NCI-H82 (cell line): ENCODE data around the gene LRRK1.

Experiments
- DNase-seq: peaks from one replicate; lab custom pipeline; 2025; lab: John Stamatoyannopoulos, UW

The LRRK1 gene

DNA sequence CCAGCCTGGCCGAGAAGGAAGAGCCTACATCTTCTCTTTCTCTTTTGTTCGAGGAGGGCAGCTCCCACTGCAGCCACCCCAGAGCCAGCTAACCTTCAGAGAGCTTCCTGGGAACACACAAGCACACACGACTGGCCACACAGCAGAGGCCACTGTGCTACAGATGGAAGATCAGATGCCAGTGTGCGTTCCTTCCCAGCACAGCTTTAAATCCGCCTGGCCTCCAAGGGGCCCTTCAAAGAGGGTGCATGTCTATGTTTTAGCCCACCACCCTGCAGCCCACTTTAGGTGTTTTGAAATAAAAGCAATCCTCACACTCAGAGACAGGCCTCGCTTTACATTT, 27.2 kb upstream of the LRRK1 start:
- no peak for DNase-seq

DNA sequence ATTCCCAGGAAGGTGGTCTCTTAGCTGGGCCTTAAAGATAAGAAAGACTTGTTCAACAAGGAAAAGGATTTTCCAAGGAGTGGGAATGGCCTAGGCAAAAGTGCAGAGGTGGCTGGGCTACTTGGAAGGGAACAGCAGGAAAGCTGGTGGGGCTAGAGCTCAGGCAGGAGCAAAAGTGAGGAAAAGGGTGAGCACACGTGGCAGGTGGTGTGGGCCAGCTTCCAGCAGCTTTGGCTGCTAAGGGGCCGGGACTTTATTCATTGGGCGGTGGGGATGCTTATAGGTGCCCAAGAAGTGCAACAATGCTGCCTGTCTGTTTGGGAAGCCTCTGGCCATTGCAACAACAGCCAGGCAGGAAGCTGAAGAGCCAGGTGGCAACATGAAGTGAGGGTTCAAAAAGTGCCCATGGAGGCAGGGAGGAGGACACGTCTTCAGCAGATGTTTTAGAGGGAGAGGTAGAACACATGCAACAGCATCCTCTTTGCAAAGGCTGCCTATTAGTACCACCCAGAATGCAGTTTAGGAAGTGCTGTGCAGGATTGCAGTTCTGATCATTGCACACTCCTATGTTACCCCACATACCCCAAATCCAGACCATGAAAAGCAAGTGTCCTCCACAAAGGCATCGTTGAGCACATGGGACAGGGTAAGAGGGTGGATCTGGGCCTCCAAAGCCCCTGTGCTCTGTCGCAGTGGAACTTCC, 25.7 kb upstream of the LRRK1 start:
- DNase-seq: no peak

DNA sequence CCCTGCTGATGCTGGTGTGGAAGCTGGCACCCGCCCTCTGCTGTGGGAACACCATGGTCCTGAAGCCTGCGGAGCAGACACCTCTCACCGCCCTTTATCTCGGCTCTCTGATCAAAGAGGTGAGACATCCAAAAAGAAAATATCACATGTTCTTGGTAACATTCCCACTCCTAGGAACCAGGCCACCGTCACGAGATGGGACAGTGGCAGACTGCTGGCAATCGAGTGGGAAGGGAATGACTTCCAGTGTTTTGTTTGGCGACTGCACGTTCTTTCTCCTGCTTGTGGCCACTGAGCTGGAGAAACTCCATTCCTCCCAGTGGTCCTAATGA, 25.2 kb upstream of the LRRK1 start:
- no peak for DNase-seq

DNA sequence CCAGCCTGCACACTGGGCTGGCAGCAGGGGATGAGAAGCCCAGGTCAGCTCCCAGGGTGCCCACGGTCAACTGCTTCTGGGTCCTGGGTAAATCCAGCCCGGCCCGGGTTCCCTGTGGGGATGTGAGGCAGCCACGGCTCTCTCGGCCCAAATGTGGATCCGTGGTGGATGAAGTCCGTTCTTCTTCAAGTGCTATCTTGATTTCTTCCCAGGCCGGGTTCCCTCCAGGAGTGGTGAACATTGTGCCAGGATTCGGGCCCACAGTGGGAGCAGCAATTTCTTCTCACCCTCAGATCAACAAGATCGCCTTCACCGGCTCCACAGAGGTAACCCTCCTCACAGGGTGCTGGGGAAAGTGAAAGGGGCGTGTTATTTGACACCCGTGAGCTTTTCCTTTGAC, 23.4 kb upstream of the LRRK1 start:
- DNase-seq: no peak

DNA sequence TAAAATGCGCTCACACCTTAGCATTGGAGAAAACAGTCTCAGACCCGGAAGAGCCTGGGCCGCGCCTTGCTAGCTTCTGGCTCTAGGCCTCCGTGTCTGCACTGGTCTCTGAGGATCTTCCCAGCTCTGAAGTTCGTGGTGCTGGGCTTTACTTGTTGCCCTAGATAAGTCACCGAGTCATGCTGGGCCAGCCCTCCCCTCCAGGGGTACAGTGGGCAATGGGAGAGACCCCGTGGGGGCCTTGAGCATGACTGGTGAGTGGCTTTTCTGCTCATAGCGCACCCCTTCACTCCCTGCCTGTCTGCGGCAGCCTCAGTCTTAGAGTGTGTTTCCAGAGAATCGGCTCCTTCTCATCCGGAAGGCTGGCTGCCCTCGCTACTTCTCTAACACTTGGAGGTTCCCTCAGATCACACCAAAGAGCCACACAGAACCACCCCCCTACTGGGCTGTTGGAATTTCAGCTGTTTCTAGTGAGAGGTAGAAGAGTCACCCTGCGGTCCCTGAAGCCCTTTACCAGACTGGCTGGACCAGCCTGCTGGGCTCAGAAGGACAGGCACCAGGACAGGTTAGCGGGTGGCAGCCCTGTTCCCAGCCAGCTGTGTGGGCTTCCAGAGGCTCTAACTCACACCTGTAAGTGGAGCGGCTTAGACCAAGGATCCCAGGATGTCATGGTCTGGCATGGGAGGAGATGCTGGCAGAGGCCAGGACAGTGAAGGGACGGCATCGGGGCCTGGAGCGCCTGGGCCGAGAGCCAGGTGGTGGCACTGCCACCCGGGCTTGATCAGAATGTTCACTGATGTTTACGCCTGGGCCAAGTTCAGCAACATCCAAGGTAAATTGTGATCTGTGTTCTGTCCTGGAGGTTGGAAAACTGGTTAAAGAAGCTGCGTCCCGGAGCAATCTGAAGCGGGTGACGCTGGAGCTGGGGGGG, 21.7 kb upstream of the LRRK1 start:
- no peak for DNase-seq

DNA sequence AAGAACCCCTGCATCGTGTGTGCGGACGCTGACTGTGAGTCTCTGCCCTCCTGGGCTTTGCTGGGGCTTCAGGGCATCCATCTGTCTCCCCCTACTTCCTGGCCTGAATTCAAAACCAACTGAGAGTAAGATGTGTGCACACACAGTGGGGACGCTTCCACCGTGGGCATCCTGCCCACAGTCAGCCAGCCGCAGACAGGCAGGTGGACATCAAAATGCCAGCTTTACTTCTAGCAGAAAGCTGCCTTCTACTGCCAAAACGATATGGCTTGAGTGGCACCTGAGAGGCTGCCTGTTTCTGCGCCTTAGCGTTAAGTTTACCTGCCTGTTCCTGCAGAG, 21.0 kb upstream of the LRRK1 start:
- DNase-seq: no peak

DNA sequence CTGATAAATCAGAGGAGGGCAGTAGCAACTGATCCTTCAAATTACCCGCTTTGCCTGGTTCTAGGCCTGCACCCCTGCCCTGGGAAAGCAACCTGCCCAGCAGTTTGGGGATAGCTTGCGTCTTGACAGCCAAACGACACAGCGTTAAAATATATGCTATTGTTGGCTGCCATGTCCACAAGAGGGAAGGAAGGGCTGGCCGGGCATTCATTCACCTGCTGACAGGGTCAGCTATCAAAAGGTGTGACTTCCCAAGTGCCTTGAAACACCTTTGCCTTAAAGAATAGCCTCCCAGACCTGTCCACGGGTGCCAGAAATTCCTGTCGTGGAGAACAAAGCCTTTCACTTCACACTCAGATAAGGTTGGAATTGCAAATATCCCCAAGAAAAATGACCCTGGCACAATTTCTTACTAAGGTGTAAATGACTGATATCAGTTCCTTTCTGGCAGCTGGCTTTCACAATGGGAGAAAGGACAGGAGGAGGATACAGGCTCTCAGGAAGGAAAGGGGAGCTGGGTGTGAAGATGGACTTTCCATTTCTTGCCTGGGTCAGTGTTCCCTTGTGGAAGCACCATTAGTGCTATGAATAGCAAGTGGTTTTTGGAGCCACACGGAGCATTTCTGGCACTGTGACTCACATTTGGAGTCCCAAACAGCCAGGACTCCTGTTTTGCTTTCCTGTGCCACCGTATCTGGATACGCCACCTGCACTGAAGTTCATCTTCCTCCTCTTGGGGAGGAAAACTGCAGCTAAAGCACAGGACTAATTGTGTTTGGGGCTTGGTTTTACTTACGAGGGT, 20.3 kb upstream of the LRRK1 start:
- no peak for DNase-seq

DNA sequence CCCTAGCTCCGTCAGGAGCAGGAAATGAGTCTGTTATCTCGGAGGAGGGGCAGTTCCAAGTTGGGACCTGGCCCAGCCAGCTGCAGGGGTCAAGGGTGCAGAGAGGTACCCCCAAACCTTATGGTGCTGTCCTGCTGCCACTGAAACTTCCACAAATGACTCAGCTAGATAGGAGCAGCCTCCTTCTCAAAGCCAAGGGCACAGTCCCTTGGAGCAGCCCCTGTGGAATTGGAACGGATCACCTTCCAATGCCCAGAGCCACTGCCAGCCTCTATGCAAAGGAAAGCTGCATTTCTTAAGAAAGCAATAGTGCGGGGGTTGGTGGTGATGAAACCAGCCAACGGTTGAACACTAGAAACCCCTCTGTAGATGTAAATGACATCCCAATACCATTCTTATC, 19.6 kb upstream of the LRRK1 start:
- no peak for DNase-seq

DNA sequence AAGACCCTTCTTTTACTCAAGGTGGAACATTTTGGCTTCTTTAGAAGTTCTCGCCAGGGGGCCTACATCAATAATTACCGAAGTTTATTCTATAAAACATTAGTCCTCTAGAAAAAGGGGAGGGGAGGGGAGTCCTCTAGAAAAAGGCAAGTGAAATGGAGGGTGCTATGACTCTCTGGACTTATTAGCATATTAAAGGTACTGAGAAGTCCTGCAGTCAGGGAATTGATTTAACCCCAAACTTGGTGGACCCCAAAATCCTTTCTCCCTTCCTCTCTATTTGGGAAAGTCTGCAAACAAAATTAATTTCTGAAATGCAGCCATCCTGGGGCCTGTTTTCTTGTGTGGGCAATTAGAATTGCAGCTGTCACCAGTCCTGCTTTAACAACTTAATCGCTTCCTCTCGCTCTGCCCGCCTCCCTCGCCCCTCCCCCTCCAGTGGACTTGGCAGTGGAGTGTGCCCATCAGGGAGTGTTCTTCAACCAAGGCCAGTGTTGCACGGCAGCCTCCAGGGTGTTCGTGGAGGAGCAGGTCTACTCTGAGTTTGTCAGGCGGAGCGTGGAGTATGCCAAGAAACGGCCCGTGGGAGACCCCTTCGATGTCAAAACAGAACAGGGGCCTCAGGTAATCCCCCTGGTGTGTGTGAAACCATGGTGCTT, 18.9 kb upstream of the LRRK1 start:
- DNase-seq: no peak

DNA sequence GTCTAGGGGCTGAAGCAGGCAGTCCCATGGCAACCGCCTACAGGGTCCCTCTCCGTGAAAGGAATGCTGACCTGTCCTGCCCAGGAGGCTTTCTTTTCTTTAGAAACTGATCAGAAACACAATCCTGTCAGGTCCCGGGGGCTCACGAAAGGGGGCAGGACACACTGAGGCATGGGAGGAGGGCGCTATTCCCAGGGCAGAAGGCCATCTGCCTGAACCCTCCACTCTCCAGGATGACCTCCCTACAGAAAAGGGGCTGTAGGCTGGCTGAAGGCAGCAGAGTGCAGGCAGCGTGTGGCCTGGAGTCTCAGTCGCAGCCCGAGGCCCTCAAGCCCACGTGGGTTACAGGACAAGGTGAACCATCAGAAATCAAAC, 18.4 kb upstream of the LRRK1 start:
- DNase-seq: no peak

DNA sequence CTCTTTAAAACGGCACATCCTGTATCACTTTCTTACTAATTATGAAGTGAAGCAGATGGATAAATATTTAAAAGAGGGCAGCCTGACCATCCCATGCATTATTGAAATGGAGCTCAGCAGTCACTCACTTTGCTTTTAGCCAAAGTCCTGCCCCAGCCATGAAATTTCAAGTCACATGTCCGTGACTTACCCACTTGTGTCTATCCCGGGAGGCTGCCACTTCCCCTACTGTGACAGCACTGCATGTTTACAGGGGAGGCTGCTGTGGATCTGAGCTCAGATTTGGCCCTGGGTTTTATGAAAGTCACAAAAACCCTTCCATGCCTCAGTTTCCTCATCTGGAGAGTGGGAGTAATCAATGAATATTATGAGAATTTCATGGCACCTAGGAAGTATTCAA, 17.9 kb upstream of the LRRK1 start:
- no peak for DNase-seq

DNA sequence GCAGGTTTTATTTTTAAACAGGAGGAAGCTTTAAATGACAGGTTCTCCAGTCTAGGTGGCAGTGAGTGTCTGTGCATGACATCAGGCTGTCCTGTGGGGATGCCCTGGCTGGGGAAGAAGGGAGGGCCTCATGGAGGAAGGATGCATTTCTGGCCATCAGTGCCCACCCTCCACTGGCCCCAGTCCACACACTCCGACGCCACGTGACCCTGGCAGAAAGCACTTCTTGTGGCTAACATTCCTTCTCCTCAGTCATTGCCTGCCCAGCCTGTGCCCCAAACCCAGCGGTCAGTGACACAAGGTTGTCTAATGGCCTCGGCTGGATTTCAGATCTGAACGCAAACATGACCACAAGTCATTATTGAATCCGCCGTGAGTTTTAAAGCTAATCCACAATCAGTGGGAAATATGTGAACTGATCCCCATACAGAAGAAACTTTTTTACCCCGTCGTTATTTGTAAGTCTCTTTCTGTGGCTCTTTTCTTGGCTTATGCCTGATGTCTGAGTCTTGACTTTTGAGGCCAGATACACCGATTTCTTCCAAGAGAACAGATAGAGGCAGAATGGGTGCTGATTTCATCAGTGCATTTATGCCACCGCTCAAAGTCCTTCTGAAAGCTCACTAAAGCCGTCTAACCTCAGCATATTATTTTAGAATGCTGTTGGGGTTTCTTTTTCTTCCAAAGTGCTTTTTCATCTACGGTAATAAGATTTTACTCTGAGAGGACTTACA, 17.3 kb upstream of the LRRK1 start:
- no peak for DNase-seq

DNA sequence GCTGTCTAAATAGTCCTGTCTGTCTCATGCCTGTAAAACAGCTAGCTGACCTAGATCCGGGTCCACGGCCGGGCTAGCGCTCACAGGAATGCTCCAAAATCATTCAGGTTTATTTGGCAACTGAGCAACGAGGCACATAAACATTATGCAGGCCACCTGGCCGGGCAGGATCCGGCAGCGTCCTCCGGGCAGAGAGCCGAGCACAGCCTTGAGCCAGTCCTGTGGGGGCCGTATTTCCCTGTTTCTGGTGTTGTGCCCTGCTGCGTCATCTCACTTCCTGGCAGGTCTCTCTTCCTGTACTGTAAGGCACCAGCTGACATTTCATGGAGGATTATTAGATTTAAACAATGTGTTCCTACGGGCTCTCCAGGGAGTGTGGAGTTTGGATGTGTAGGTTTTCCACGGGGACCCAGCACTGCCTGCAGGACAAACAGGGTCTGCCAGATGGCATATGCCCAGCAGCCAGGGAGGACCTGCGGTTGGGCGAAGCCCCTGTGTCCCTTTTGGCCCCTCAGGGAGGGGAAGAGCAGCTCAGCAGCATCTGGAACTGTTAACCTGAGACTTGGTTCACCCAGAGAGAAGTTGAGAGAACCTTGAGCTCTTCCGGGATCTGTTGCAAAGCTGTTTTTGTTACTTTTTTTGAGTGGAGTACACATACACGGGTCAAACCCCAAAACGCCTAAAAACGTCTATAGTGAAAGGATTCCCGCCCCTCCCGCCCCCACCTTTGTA, 16.6 kb upstream of the LRRK1 start:
- peak; percentile 30 for DNase-seq

DNA sequence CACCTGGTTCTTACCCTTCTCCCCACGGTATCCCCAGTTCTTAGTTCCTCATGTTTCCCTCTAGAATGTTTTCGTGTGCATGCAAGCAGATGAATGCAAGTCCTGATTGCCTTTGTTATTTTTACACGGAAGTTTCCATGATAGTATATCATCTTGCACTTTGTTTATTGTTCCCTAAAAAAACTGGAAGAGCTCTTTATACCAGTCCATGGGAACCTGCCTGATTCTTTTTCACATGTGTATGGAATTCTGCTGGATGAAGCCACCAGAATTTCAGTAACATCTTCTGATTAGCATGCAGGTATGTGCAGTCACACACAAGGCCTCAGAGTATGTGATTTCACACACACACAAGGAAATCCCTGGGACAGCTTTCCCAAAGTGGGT, 16.0 kb upstream of the LRRK1 start:
- DNase-seq: no peak

DNA sequence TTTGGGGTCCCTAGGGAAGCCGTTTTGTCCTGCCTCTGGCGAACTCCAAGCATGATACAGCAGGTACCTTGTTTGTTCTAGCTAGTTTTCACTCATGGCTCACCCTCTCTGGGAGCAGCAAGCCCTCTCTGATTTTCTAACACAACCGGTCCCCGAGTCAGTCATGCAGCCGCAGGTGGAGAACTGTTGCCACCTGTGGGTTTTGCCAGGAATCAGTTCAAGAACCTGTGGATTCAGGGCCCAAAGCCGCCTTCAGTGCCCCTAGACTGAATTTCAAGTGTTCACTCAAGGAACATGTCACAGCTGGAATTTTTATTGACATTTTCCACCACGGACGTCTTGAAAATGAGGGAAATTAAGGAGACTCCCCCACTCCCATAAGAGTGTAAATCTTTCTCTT, 13.3 kb upstream of the LRRK1 start:
- no peak for DNase-seq

DNA sequence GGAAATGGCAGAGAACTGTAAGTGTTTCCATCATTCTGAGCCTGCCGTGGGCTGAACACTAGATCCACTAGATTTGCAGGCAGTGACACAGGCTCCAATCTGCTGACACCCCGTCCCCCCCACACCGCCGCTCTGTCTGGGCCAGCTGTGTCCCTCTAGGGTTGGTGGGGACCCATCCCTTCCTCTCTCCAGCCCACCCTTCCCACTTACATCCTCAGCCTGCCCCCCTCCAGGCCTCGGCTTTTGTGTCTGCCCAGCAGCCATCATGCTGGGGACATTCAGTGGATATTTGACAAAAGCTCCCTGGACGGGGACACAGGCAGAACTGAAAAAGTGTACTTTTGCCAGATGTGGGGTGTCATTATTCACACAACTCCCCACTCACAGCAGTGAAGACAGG, 10.7 kb upstream of the LRRK1 start:
- DNase-seq: no peak

DNA sequence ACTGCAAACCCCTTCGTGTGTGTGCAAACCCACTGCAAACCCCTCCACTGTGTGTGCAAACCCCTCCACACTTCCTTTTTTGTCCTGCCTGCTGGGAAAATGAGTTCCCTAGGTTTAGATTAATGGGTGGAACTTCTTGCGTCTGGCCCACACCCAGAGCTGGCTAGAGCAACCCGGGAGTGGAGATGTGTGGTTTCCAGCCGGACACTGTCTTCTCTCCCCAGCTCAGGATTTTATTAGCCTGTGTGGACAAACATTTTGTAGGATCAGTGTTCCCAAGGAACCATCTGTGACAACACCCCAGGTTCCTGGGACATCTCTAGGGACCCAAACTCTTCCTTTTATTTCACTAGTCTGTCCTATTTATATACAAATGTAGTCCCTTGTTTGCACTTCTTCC, 9.6 kb upstream of the LRRK1 start:
- DNase-seq: no peak

DNA sequence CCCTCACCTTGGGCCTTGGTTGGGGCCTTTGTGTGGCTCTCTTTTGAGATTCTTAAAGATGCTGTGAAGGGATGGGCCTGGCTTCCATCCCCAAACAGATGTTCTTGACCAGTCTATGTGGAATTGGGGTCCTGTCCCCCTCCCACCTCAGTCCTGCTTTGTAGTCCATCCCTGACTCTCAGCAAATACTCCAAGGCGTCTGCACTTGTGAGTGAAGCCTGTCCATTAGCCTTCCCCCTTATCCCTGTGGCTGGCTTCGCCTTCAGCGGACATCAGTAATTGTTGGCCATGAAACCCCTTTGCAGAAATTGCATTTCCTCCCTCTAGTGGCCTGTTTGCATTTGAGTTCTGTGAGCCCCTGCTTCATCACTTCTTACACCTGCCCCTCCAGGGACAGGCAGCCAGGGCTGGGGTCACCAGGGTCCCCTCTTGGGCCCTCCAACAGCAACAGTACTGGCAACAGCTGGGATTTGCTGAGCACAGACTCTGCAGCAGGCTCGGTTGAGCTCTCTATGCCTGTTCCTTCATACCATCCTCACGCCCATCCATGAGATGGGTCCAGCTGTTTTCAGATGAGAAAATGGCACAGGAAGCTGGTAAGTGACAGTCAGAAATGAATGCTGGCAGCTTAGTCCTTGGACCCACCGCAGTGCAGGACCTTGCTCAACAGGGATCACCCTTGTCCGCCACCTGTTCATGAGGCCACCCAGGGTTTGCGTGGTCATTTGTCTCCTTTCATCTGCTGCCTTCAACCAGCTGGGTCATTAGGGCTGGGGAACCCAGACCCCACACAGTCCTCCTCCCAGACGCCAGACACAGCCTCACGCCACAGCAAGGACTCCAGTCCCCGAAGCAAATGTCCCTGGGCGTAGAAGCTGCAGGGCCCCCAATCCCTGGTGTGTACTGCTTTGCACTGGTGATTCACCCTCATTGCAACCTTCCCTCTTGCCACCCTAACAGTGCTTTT, 8.9 kb upstream of the LRRK1 start:
- DNase-seq: peak; percentile 14

DNA sequence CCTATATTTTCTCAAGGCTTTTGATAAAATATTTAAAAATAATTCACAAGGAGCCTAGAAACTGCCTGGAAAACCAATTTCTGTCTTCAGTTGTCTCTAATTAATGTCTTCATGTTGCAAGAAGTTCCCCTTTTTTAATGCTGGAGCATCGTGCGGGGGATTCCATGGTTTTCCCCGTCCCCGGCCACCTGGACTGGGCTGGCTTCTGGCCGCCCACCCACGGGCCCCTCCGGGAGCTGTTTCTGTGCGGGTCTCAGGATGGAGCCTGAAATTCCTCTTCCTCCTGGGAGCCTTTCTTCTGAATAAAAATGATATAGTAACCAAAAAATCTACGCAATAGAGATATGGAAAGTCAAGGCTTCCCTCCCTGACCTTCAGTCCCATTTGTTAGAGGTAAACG, 8.1 kb upstream of the LRRK1 start:
- DNase-seq: no peak

DNA sequence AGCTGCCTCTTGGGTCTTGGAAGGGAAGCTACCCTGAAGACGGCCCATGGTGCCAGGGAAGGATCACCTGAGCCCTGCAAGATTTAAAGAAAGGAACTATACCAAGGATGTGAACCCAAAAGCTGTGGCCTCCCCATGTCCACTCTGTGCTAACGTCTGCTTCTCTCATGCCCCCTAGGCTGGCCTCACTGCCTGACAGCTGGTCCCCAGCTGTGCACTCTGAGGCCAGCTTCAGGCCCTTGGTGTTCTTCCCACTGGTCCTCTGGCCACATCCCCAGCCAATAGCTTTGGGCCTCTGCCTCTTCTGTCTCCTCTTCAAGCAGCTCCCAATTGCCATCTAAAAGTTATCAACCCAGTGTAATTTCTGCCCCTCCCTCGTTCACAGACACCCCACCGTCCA, 5.2 kb upstream of the LRRK1 start:
- no peak for DNase-seq
